GM23338 (cell line): ENCODE results near the gene THADA. TPM values are rescaled to one million over a fixed set of nuclear protein-coding genes. Genes with fewer than 3 reads are reported as not detected.

Experiments
- ATAC-seq: fragments of 200-7000 bp; cut with Tn5 transposase; 3 replicates; pipeline ENCODE4 v1.9.1; 2020
- DNase-seq: peaks from one replicate; pipeline ENCODE4 v3.0.0-alpha.2; 2015; ENCODE audit warnings: low spot score
- H2AFZ ChIP-seq: fragments of 200-600 bp; sonication (generic); 2 replicates; pipeline ENCODE4 v1.8.0; 2016; ENCODE audit warnings: antibody characterized with exemption, mild to moderate bottlenecking, moderate library complexity
- H3F3A ChIP-seq: fragments of 200-600 bp; sonication (generic); replicated peaks from 2 replicates; pipeline ENCODE4 v1.8.0; 2017; ENCODE audit warnings: antibody characterized with exemption, mixed run types, low read depth
- H3K27ac ChIP-seq: fragments of 200-600 bp; sonication (generic); 2 replicates; pipeline ENCODE4 v1.6.1; 2016; ENCODE audit warnings: low read depth
- H3K27me3 ChIP-seq: fragments of 200-600 bp; sonication (generic); 2 replicates; pipeline ENCODE4 v1.8.0; 2016; ENCODE audit warnings: mild to moderate bottlenecking, mixed run types, moderate library complexity; ENCODE audit not compliant: insufficient read depth
- H3K36me3 ChIP-seq: fragments of 200-600 bp; sonication (generic); 2 replicates; pipeline ENCODE4 v1.8.0; 2016; ENCODE audit warnings: mild to moderate bottlenecking; ENCODE audit not compliant: insufficient read depth
- H3K4me1 ChIP-seq: fragments of 200-600 bp; sonication (generic); 2 replicates; pipeline ENCODE4 v1.8.0; 2016; ENCODE audit warnings: mild to moderate bottlenecking, moderate library complexity; ENCODE audit not compliant: insufficient read depth
- H3K4me2 ChIP-seq: fragments of 200-600 bp; sonication (generic); 2 replicates; pipeline ENCODE4 v1.7.1; 2017; ENCODE audit warnings: mixed run types
- H3K4me3 ChIP-seq: fragments of 200-600 bp; sonication (generic); 2 replicates; pipeline ENCODE4 v1.6.1; 2016; ENCODE audit warnings: mixed run types
- H3K79me2 ChIP-seq: fragments of 200-600 bp; sonication (generic); replicated peaks from 2 replicates; pipeline ENCODE4 v1.8.0; 2017; ENCODE audit warnings: mild to moderate bottlenecking; ENCODE audit not compliant: insufficient read depth
- H3K9me2 ChIP-seq: fragments of 200-600 bp; sonication (generic); 2 replicates; pipeline ENCODE4 v1.8.0; 2017; ENCODE audit not compliant: insufficient read depth
- H4K20me1 ChIP-seq: fragments of 200-600 bp; sonication (generic); replicated peaks from 2 replicates; pipeline ENCODE4 v1.8.0; 2017; ENCODE audit warnings: mild to moderate bottlenecking; ENCODE audit not compliant: insufficient read depth
- H3K27ac Mint-ChIP-seq: 2 replicates; pipeline ENCODE4 v1.8.0; 2020; ENCODE audit warnings: inconsistent platforms, mild to moderate bottlenecking, moderate library complexity, mixed read lengths
- H3K27me3 Mint-ChIP-seq: 3 replicates; pipeline ENCODE4 v1.8.0; 2022; ENCODE audit warnings: low read depth, mild to moderate bottlenecking, moderate library complexity, mixed read lengths, inconsistent platforms; ENCODE audit not compliant: insufficient read depth, poor library complexity
- H3K36me3 Mint-ChIP-seq: 3 replicates; pipeline ENCODE4 v1.8.0; 2021; ENCODE audit warnings: low read depth, mild to moderate bottlenecking, inconsistent platforms, moderate library complexity, mixed read lengths
- H3K4me1 Mint-ChIP-seq: 3 replicates; pipeline ENCODE4 v1.8.0; 2020; ENCODE audit warnings: mild to moderate bottlenecking, inconsistent platforms, mixed read lengths
- H3K4me3 Mint-ChIP-seq: 3 replicates; pipeline ENCODE4 v1.8.0; 2021; ENCODE audit warnings: moderate library complexity, mild to moderate bottlenecking, inconsistent platforms, mixed read lengths
- H3K9me3 Mint-ChIP-seq: 3 replicates; pipeline ENCODE4 v1.8.0; 2020; ENCODE audit warnings: moderate library complexity, mild to moderate bottlenecking, inconsistent platforms, mixed read lengths
- CREB1 ChIP-seq: fragments of 250-450 bp; sonication (Bioruptor Pico); IDR thresholded peaks from 2 replicates; pipeline ENCODE4 v1.5.0; 2020; ENCODE audit warnings: low read depth, mild to moderate bottlenecking, moderate library complexity
- EZH2 ChIP-seq: fragments of 200-600 bp; sonication (generic); IDR thresholded peaks from one replicate; pipeline ENCODE4 v1.8.0; 2017; ENCODE audit warnings: antibody characterized with exemption, mild to moderate bottlenecking, low read depth; ENCODE audit not compliant: unreplicated experiment
- JUNB ChIP-seq: IDR thresholded peaks from one replicate; pipeline ENCODE4 v1.6.1; 2016; ENCODE audit warnings: antibody characterized with exemption; ENCODE audit not compliant: unreplicated experiment
- NANOG ChIP-seq: IDR thresholded peaks from 2 replicates; pipeline ENCODE4 v1.6.1; 2016; ENCODE audit warnings: antibody characterized with exemption, borderline replicate concordance
- POLR2AphosphoS5 ChIP-seq: IDR thresholded peaks from 2 replicates; pipeline ENCODE4 v1.6.1; 2016; ENCODE audit warnings: antibody characterized with exemption, low read depth
- STAT1 ChIP-seq: IDR thresholded peaks from one replicate; pipeline ENCODE4 v1.6.1; 2016; ENCODE audit warnings: antibody characterized with exemption; ENCODE audit not compliant: unreplicated experiment
- ZNF114 ChIP-seq: fragments of 250-450 bp; sonication (Bioruptor Pico); IDR thresholded peaks from 2 replicates; pipeline ENCODE4 v1.5.0; 2020; ENCODE audit warnings: mild to moderate bottlenecking, moderate library complexity
- ZNF331 ChIP-seq: fragments of 250-450 bp; sonication (Bioruptor Pico); IDR thresholded peaks from 2 replicates; pipeline ENCODE4 v1.5.0; 2020; ENCODE audit warnings: low read depth, mild to moderate bottlenecking, moderate library complexity
- ZNF462 ChIP-seq: fragments of 250-450 bp; sonication (Bioruptor Pico); IDR thresholded peaks from 2 replicates; pipeline ENCODE4 v1.5.0; 2020; ENCODE audit warnings: mild to moderate bottlenecking, moderate library complexity
- polyA plus RNA-seq: library from polyadenylated mRNA; unstranded; fragments of >200 nt; fragmentation: Nextera tagmentation; extraction: Ambion mirVana; gene quantifications from 2 replicates; pipeline ENCODE4 v1.2.1, GENCODE V29; 2016
- total RNA-seq: library from RNA; depleted of rRNA; stranded (reverse); fragments of >200 nt; shearing (Covaris generic); gene quantifications from 2 replicates; pipeline ENCODE4 v1.2.3, GENCODE V29; 2014
- TF ChIP-seq, protein P1 (sequence below): IDR thresholded peaks from 2 replicates; pipeline ENCODE4 v1.6.1; 2016; ENCODE audit warnings: antibody characterized with exemption

Gene THADA
- total and polyA plus RNA-seq, 2 experiments from 2014 or later = 17.0 to 30.7 TPM

DNA sequence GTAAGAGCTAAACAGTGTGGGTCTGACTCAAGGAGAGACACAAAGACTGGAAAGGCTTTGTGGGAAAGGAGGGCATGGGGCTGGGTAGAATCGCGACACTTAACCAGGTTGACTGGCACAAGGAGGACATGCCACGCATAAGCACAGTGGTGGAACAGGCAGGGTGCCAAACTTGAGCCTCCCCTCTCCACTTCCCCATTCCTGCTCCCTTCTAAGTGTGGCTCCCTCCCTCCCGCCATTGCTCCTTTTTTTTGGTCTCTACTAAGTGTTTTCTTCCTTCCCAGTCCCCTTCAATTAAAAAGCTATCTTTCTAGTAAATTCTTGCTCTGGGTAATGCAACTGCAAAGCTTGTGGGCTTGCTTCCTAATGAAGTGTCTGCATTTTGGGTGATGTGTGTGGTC lies 329.1 kb downstream of the THADA start:
- Histone ChIP-seq H3K4me2 (no peak overlapping the region), H3K36me3 (no peaks in the 10 kb centered on the region), H3K27me3 (no peaks in the 10 kb centered on the region), H3K9me2 (no peaks in the 10 kb centered on the region), H3F3A (0 out of 2 replicates have a peak, but pooled peaks cover 3% of the 10 kb centered on the region), H2AFZ (no peak overlapping the region), H3K4me3 (no peak overlapping the region), H3K79me2 (no peaks in the 10 kb centered on the region), H3K4me1 (peaks cover 3% of the 10 kb centered on the region; the same call in 1 of the 2 replicates), H3K27ac (no peak overlapping the region), H4K20me1 (no peaks in the 10 kb centered on the region)
- Mint-ChIP-seq H3K9me3 (no peaks in the 10 kb centered on the region), H3K4me1 (peaks cover 34% of the 10 kb centered on the region), H3K4me3 (no peak overlapping the region), H3K27me3 (peaks cover 5% of the 10 kb centered on the region), H3K36me3 (no peaks in the 10 kb centered on the region), H3K27ac (no peak overlapping the region)
- DNase-seq (no peak), ATAC-seq (no peak)
- TF ChIP-seq ZNF331 (CRISPR knock-in tag) (no peak), CREB1 (no peak), STAT1 (no peak)

- peaks cover 4% of the 10 kb centered on the region for H3K27me3 Mint-ChIP-seq
- no peaks in the 10 kb centered on the region for H3K36me3 Mint-ChIP-seq
- no peaks in the 10 kb centered on the region for H3K9me2 ChIP-seq
- no peaks in the 10 kb centered on the region for H3K9me3 Mint-ChIP-seq
- no peaks in the 10 kb centered on the region for H3K27me3 ChIP-seq
- TF ChIP-seq EZH2 (no peak), JUNB (no peak), ZNF114 (CRISPR knock-in tag) (no peak), ZNF462 (CRISPR knock-in tag) (no peak), POLR2AphosphoS5 (no peak), NANOG (no peak), ZNF331 (CRISPR knock-in tag) (no peak)
- TF ChIP-seq, protein P1, sequence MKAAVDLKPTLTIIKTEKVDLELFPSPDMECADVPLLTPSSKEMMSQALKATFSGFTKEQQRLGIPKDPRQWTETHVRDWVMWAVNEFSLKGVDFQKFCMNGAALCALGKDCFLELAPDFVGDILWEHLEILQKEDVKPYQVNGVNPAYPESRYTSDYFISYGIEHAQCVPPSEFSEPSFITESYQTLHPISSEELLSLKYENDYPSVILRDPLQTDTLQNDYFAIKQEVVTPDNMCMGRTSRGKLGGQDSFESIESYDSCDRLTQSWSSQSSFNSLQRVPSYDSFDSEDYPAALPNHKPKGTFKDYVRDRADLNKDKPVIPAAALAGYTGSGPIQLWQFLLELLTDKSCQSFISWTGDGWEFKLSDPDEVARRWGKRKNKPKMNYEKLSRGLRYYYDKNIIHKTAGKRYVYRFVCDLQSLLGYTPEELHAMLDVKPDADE = no peak
- peak overlapping the region; percentile 33; the same call in 1 of the 2 replicates for H3K27ac Mint-ChIP-seq
- H3K4me3 ChIP-seq = no peak overlapping the region
- H3K36me3 ChIP-seq = no peaks in the 10 kb centered on the region
- no peak overlapping the region for H3K27ac ChIP-seq
- H3K4me3 Mint-ChIP-seq = no peak overlapping the region
- peaks cover 3% of the 10 kb centered on the region; the same call in 1 of the 2 replicates for H3K4me1 ChIP-seq
- no peaks in the 10 kb centered on the region for H3K79me2 ChIP-seq
- H3K4me2 ChIP-seq = no peak overlapping the region
- DNase-seq (no peak), ATAC-seq (peak; percentile 20)
- peaks cover 33% of the 10 kb centered on the region for H3K4me1 Mint-ChIP-seq
- H2AFZ ChIP-seq = no peak overlapping the region
- H3F3A ChIP-seq = 0 out of 2 replicates have a peak, but pooled peaks cover 3% of the 10 kb centered on the region
- H4K20me1 ChIP-seq = no peaks in the 10 kb centered on the region
These were observed 330.4 kb downstream of the THADA start for GRCh38 chr2:43265421-43265820.
